OCI-LY3 (cell line): ENCODE results near the gene FKBP5.

ENCODE experiments used
- EZH2phosphoT487 ChIP-seq: fragments of 200-600 bp; shearing (Covaris generic); IDR thresholded peaks from 2 replicates; pipeline ENCODE4 v1.6.1; 2018; ENCODE audit warnings: antibody characterized with exemption, mixed run types, low read depth
- TF ChIP-seq, protein P1 (sequence below): fragments of 200-600, 300-600 bp; sonication (generic); IDR thresholded peaks from 2 replicates; pipeline ENCODE4 v1.5.1; 2014; ENCODE audit warnings: antibody characterized with exemption, low read length, low read depth

DNA sequence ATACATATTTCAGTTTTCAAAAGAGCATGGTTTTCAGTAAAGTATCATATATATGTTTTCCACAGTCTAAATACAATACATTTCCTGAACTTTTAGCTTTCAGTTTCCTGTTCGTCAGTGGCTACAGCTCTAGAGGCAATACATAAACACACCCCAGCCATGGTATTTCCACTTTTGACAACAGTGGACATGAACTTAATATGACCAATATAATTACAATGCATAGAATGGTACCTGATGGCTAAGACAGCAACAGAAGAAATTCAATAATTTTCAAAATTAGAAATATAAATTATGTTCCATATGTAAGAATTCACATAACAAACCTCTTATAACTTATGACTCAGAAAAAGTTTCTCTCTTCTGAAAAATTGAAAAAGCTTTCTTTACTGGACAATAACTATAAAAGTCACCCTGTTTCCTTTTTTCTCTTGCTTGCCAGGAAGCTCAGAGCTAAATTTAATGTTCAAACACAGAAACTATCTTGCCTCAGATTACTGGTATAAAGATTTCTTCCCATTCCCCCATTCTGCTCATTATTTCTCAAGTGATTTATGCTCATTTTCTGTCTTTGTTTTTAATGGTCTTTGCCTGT lies 19.2 kb downstream of the FKBP5 start:
- TF ChIP-seq, protein P1, sequence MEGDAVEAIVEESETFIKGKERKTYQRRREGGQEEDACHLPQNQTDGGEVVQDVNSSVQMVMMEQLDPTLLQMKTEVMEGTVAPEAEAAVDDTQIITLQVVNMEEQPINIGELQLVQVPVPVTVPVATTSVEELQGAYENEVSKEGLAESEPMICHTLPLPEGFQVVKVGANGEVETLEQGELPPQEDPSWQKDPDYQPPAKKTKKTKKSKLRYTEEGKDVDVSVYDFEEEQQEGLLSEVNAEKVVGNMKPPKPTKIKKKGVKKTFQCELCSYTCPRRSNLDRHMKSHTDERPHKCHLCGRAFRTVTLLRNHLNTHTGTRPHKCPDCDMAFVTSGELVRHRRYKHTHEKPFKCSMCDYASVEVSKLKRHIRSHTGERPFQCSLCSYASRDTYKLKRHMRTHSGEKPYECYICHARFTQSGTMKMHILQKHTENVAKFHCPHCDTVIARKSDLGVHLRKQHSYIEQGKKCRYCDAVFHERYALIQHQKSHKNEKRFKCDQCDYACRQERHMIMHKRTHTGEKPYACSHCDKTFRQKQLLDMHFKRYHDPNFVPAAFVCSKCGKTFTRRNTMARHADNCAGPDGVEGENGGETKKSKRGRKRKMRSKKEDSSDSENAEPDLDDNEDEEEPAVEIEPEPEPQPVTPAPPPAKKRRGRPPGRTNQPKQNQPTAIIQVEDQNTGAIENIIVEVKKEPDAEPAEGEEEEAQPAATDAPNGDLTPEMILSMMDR = no peak
- no peak for TF ChIP-seq EZH2phosphoT487
